Thyroid gland (tissue), 4 donors: Measurements from ENCODE around the gene TMEM121.

ENCODE experiments used
- POLR2A ChIP-seq, 2 donors: fragments of 450-650 bp; IDR thresholded peaks; one replicate each; pipeline ENCODE4 v1.6.1; 2017; ENCODE audit warnings: antibody characterized with exemption in 2 of 2, mild to moderate bottlenecking in 2 of 2, moderate library complexity in 1 of 2
- TF ChIP-seq, protein P1 (sequence below), 6 experiments: fragments of 200-600 bp in 3 of 6; fragments of 450-650 bp in 3 of 6; sonication (generic) in 3 of 6; IDR thresholded peaks; one replicate each; pipeline ENCODE4 v1.5.1; 2016 to 2019; ENCODE audit warnings: antibody characterized with exemption in 6 of 6, mild to moderate bottlenecking in 2 of 6, inconsistent platforms in 1 of 6, moderate library complexity in 1 of 6

DNA sequence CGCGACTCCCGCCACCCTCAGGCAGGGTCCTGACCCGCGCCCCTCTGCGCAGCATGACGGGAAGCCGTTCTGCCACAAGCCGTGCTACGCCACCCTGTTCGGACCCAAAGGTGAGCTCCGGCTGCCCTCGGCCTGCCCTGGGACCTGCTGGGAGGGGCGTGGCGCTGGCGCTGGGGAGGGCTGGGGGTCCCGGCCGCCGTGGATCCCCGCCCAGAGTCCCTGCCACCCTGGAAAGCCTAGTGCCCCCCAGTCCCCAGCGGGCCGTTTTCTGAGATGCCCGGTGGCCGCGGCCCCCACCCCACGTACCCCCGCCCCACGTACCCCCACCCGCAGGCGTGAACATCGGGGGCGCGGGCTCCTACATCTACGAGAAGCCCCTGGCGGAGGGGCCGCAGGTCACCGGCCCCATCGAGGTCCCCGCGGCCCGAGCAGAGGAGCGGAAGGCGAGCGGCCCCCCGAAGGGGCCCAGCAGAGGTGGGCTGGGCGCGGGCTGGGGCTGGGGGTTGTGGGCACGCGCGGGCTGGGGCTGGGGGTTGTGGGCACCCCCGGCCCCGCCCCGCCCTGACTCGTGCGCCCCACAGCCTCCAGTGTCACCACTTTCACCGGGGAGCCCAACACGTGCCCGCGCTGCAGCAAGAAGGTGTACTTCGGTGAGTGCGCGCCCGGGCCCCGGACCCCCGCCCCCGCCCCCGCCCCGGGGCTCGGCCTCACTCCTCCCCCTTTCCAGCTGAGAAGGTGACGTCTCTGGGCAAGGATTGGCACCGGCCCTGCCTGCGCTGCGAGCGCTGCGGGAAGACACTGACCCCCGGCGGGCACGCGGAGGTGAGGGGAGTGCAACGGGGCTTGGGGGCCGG lies 47.8 kb upstream of the TMEM121 start:
- TF ChIP-seq POLR2A (IDR thresholded peaks at IDR 0.05) = no peak
- TF ChIP-seq, protein P1, sequence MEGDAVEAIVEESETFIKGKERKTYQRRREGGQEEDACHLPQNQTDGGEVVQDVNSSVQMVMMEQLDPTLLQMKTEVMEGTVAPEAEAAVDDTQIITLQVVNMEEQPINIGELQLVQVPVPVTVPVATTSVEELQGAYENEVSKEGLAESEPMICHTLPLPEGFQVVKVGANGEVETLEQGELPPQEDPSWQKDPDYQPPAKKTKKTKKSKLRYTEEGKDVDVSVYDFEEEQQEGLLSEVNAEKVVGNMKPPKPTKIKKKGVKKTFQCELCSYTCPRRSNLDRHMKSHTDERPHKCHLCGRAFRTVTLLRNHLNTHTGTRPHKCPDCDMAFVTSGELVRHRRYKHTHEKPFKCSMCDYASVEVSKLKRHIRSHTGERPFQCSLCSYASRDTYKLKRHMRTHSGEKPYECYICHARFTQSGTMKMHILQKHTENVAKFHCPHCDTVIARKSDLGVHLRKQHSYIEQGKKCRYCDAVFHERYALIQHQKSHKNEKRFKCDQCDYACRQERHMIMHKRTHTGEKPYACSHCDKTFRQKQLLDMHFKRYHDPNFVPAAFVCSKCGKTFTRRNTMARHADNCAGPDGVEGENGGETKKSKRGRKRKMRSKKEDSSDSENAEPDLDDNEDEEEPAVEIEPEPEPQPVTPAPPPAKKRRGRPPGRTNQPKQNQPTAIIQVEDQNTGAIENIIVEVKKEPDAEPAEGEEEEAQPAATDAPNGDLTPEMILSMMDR (IDR thresholded peaks at IDR 0.05) = no peak
